Measurements from ENCODE around the gene APMAP.
"Not testable (repeated sequence)": the region's sequence is repeated elsewhere in the genome, so short reads cannot be mapped to it uniquely, and the experiment has no call there.

Gene APMAP

DNA sequence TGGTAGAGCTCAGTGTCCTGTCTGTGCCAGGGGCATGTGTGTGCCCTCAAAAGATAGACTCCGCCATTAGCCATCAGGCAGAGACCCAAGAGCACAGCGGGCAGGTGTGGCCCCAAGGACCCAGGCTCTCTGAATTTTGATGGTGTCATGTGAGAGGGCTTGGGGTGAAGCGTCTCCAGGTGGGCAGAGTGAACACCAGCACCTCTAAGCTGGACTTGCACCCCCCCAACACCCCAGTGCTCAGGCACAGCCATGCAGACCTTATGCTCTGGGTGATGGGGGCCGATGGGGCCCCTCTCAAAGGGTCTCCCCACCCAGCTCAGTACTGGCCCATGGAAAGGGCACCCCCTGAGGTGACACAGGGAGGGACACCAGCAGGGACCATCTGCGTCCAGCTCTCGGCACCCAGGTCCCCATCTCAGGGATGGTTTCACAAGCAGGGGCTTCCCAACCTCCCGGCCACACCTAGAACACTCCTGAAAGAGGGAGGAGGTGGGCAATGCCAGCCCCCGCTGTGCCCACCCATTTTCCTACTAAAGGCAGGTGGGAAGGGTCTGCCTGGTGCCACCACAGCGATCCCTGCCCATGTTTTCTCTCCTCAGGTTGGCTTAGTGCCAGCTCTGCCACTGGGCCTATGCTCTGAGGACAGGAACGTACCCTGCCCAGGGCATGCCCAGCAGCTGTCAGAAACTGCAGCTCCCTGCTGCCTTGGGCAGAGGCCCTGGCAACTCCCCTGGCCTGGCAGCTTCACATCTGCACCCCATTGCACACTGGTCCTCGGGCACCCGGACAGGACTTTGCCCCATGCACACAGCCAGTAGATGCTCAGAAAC is 40.0 kb downstream of the APMAP start:
- DNase-seq (ENCODE audit: low read depth, low spot score), result no peak

- no peak for DNase-seq (ENCODE audit: low read depth, low spot score)
Measured at GRCh38 chr20:24951536-24952083, 40.9 kb downstream of the APMAP start.

- no peak for DNase-seq (ENCODE audit: low read depth, low spot score)
Measured at GRCh38 chr20:24950836-24951525, 41.6 kb downstream of the APMAP start.

GRCh38 chr20:24950128-24950835 is 42.3 kb downstream of the APMAP start:
- DNase-seq (ENCODE audit: low read depth, low spot score), result no peak

DNA sequence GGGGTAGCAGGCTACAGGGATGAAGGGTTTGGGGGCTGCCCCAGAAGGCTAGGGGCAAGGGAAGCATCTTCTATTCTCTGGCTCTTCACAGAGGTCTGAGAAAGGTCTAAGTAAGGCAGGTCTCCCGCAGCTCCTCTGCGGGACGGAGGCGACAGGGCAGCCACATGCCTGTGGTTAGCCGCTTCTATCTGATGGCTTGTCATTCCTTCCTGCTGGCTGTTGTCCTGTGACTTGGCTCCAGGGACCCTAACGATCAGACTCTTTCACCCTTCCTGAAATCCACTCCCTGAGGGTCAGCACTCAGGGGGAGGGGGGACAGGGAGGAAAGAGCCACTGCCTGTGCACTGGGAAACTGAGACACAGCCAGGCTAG is 42.8 kb downstream of the APMAP start:
- DNase-seq (ENCODE audit: low read depth, low spot score), result no peak

DNA sequence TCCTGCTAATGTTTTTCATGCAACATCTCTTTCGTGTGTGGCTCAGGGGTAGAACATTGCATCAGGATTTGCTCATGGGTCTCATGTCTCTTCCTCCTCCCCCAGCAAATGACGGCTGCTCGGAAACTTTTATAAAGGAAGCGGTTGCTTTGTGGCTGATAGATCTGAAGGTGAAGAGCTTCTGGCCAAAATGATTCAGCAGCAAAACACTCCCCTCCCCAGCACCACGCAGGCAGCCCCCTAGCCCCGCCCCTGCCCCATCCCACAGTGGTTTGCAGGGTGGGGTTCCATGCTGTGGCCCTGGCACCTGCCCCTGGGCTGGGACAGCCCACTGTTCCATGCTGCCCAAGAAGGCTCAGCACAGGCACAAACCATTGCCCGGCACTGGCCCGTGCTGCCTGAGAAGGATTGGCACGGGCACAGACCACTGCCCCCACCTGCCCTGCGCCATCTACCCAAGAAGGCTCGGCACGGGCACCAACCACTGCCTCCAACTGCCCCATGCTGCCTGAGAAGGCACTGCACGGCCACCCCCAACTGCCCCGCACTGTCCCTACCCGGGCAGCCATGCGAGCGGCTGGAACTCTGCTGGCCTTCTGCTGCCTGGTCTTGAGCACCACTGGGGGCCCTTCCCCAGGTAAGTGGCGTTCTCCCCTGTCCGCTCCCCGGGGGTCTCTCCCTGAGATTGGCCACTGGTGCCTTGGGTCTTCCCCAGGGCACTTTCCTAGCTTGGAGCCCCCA is 43.4 kb downstream of the APMAP start, which contains the start of gene CST7:
CST7 (plus strand) TSS at position 331 of the 741 bp plus-strand sequence; CDS start at position 568, 237 bp downstream.
- DNase-seq (ENCODE audit: low read depth, low spot score), result no peak

- DNase-seq (ENCODE audit: low read depth, low spot score), result not testable (repeated sequence)
Measured at GRCh38 chr20:24948396-24948938, 44.1 kb downstream of the APMAP start.

DNA sequence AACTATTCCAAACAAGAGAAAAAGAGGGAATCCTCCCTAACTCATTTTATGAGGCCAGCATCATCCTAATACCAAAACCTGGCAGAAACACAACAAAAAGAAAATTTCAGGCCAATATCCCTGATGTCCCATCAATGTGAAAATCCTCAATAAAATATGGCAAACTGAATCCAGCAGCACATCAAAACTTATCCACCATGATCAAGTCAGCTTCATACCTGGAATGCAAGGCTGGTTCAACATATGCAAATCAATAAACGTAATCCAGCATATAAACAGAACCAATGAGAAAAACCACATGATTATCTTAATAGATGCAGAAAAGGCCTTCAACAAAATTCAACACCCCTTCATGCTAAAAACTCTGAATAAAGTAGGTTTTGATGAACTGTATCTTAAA is 46.2 kb downstream of the APMAP start:
- DNase-seq (ENCODE audit: low read depth, low spot score), result not testable (repeated sequence)

DNA sequence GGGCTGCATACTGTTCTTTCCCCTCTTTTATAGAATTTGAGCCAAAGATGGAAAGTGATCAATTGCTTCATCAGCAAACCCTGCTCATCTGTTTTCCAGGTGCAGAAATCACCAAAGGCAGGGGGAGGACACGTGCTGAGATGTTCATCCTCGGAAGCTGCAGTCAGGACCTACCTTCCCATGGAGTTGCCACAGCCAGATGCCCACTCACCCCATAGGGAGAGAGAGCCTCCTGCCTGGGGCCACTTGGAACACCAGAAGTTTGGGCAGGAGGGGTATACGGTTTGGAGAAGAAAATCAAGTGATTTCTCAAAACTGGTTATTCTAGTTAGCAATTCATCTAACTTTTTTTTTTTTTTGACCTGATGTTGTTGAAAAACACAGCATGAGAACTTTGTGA is 48.8 kb downstream of the APMAP start:
- no peak for DNase-seq (ENCODE audit: low read depth, low spot score)

- no peak for DNase-seq (ENCODE audit: low read depth, low spot score)
Measured at GRCh38 chr20:24943196-24943595, 49.4 kb downstream of the APMAP start.

GRCh38 chr20:24942679-24943078 is 49.9 kb downstream of the APMAP start:
- DNase-seq (ENCODE audit: low read depth, low spot score), result no peak

DNA sequence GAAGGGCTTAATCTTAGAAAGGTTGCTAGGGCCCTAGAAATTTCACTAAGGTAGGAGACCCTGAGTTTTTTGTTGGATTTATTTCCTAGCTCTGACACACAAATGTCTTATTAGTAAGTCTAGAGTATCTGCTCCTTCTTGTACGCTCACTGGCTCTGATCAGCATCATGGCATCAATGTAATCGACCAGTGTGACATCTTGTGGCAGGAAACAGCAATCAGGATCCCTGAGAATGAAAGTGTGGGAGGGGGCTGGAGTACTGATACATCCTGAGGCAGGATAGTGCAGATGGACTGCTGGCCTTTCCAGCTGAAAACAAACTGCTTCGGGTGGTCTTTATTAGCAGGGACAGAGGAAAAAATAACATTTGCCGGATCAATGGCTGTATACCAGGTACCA is 53.5 kb downstream of the APMAP start:
- no peak for DNase-seq (ENCODE audit: low read depth, low spot score)

DNA sequence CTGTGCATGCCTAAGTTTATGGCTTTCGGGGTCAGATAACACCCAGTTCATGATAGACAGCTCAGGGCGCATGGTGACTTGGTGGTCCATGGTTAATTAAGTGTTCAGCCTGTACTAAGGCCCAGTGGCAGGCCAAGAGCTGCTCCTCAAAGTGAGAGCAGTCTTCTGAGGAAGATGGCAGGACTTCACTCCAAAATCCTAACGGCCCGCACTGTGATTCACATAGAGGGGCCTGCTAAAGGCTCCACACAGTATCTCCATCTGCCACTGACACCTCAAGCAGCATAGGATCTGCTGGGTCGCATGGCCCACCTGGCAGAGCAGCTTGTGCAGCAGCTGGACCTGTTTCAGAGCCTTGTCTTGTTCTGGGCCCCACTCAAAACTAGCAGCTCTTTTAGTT is 54.1 kb downstream of the APMAP start:
- no peak for DNase-seq (ENCODE audit: low read depth, low spot score)

DNA sequence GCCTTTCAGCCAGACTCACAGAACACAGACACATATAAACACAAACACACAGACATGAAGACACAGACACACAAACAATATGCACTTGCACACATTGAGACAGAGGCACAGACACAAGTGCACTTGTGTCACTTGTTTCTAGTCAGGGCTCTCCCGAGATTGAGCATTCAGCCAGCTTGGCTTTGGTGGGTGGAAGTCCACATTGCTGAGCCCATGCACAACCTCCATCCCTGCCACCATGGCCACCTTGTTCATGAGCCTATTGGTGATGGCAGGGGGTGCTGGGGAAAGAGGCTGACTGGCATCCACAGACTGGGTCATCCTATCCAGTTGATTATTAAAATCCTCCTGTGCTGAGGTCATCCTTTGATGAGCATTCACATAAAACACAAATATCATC is 55.0 kb downstream of the APMAP start:
- no peak for DNase-seq (ENCODE audit: low read depth, low spot score)

DNA sequence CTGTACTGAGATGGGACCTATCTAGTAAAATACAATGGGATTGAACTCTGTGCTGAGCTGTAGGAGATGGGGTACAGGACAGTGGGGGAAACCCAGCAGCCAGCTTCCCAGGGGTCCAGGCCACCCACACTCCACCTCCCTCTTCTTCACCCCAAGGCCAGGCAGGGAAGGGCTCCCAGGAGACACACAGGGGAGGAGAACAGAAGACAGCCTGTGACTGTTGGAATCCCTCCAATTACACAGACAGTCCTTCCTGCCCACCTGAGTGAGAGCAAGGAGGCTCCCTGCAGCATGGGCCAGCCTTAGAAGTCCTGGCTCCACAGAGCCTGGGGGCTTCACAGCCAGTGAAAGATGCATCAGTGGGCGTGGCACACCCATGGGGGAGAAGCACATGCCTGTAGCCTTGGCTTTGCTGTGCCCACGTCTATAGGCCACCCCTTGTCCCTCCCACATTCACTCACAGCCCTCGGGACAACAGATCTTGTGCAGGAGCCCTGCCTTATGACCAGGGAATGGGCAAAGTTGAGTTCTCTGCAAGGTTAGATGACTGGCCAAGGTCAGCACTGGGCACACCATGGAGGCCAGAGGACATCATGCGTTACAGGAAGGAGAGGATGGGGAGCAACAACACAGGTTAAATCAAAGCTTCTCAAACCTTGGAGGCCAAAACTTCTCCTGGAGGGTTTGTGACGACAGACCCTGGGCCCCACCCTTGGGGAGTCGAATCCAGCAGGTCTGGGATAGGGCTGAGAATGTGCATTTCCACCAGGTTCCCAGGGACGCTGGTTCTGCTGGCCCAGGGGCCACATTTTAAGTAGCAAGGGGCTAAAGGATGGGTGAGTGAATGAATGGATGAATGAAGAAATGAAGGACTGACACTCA is 55.8 kb downstream of the APMAP start:
- DNase-seq (ENCODE audit: low read depth, low spot score), result no peak

- DNase-seq (ENCODE audit: low read depth, low spot score), result no peak
Measured at GRCh38 chr20:24935766-24936525, 56.6 kb downstream of the APMAP start.

- no peak for DNase-seq (ENCODE audit: low read depth, low spot score)
Measured at GRCh38 chr20:24935140-24935539, 57.4 kb downstream of the APMAP start.

DNA sequence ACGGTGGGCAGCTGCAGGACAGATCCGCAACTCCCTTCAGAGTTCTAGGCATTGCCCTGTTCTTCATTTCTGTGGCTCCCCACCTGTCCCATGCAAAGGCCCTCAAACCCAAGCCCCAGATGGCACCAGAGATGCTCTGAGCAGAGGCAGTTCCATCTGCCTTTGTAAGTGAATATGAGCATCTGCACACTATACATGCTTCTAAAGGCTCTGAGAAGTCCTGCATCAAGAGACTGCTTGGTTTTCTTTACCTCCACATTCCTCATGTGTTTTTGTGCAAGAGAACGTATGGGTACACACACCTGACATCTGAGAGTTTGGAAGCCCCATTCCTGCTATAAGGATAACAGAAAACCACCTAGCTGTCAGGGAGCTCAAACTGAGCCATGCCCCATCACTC is 57.8 kb downstream of the APMAP start:
- no peak for DNase-seq (ENCODE audit: low read depth, low spot score)

DNA sequence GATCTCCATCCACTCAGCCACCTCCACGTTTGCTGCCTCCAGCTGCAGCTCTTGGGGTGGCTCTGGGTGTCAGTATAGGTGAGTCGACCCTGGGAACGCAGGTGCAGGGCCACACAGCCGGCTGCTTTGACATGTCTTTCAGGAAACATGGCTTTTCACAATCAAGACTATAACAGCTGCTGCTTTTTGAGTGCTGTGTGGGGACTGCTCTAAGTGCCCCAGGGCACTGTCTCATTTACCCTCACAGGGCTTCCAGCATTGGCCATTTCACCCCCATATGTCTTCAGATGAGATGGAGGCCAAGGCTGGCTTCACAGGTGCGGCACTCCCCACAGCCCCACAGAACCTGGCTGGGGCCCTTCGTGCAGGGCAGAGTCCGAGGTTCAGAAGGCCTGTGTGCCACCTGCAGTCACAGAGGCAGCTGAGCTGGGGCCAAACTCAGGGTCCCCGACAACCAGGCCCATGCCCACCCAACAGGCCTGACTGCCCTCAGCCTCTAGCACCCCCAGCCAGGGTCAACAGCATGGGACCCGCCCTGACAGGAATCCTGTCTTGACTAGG is 58.4 kb downstream of the APMAP start:
- DNase-seq (ENCODE audit: low read depth, low spot score), result no peak

Data from astrocyte of the hippocampus (primary cell).